HepG2 (cell line): ENCODE results near the gene RABL6. TPM values are rescaled to one million over a fixed set of nuclear protein-coding genes. Genes with fewer than 3 reads are reported as not detected.

Experiments used
- ASH2L ChIP-seq: fragments of 300-600, 200-600 bp; sonication (generic); IDR thresholded peaks from 2 replicates; pipeline ENCODE4 v1.7.0; 2017; ENCODE audit warnings: low read depth, mild to moderate bottlenecking, moderate library complexity, mixed read lengths, low read length; ENCODE audit not compliant: insufficient read length
- CAMTA2 ChIP-seq: sonication (generic); formaldehyde crosslinking; IDR thresholded peaks from 2 replicates; pipeline ENCODE4 v1.4.0; 2020; ENCODE audit warnings: mild to moderate bottlenecking, missing genetic modification reagents, borderline replicate concordance
- HNRNPK ChIP-seq: fragments of 200-400 bp; formaldehyde crosslinking; IDR thresholded peaks from 2 replicates; pipeline ENCODE4 v1.6.1; 2018; ENCODE audit warnings: low read length, low read depth, moderate library complexity, mild to moderate bottlenecking; ENCODE audit not compliant: poor library complexity, severe bottlenecking
- IRF2 ChIP-seq: IDR thresholded peaks from 2 replicates; pipeline ENCODE4 v1.6.1; 2018; ENCODE audit warnings: missing genetic modification reagents, missing compliant biosample characterization
- NR2F6 ChIP-seq, 2 experiments: IDR thresholded peaks; 2 replicates each; pipeline ENCODE4 v1.6.1; 2016; ENCODE audit warnings: antibody characterized with exemption in 1 of 2, mild to moderate bottlenecking in 1 of 2
- SAFB2 ChIP-seq: sonication (generic); formaldehyde crosslinking; IDR thresholded peaks from 2 replicates; pipeline ENCODE4 v1.5.1; 2020; ENCODE audit warnings: missing genetic modification reagents, low read depth, mild to moderate bottlenecking, borderline replicate concordance
- ZNF260 ChIP-seq: sonication (generic); formaldehyde crosslinking; IDR thresholded peaks from 2 replicates; pipeline ENCODE4 v1.4.0; 2020; ENCODE audit warnings: missing genetic modification reagents, low read depth, mild to moderate bottlenecking, borderline replicate concordance
- ZNF598 ChIP-seq: sonication (generic); formaldehyde crosslinking; IDR thresholded peaks from 2 replicates; pipeline ENCODE4 v1.5.1; 2020; ENCODE audit warnings: mild to moderate bottlenecking, missing genetic modification reagents, borderline replicate concordance
- ZSCAN30 ChIP-seq: sonication (generic); formaldehyde crosslinking; IDR thresholded peaks from 2 replicates; pipeline ENCODE4 v1.5.0; 2020; ENCODE audit warnings: mild to moderate bottlenecking, missing genetic modification reagents
- polyA plus RNA-seq, 8 experiments: library from polyadenylated mRNA; depleted of rRNA in 3 of 8; stranded (reverse) in 7 of 8; unstranded in 1 of 8; fragments of >200 nt; fragmentation: Illumina TruSeq in 4 of 8; extraction: Trizol in 4 of 8; gene quantifications; 2 replicates each; pipeline versions ENCODE4 v1.2.1 to v1.2.3, GENCODE V29; 2011 to 2016; ENCODE audit warnings: low read depth in 4 of 8, missing spikeins in 1 of 8, mixed read lengths in 1 of 8; ENCODE audit not compliant: insufficient read depth in 1 of 8
- total RNA-seq, 5 experiments: library from RNA; depleted of rRNA; stranded (reverse); fragments of >200 nt; fragmentation: Illumina TruSeq; extraction: Trizol; gene quantifications; 2 replicates each; pipeline ENCODE4 v1.2.3, GENCODE V29; 2016; ENCODE audit warnings: low read depth in 1 of 5
- TF ChIP-seq, protein P1 (sequence below): fragments of 450-650 bp; IDR thresholded peaks from 2 replicates; pipeline ENCODE4 v1.6.1; 2017
- TF ChIP-seq, protein P2 (sequence below): sonication (generic); formaldehyde crosslinking; conservative IDR thresholded peaks from 2 replicates; pipeline ENCODE4 v1.4.0; 2020; ENCODE audit warnings: missing genetic modification reagents
- TF ChIP-seq, protein P3 (sequence below): sonication (generic); formaldehyde crosslinking; IDR thresholded peaks from 2 replicates; pipeline ENCODE4 v1.4.0; 2020; ENCODE audit warnings: mild to moderate bottlenecking, low read depth, missing genetic modification reagents
- TF ChIP-seq, protein P4 (sequence below): sonication (generic); formaldehyde crosslinking; IDR thresholded peaks from 2 replicates; pipeline ENCODE4 v1.4.0; 2020; ENCODE audit warnings: missing genetic modification reagents
- TF ChIP-seq, protein P5 (sequence below): sonication (generic); formaldehyde crosslinking; IDR thresholded peaks from 2 replicates; pipeline ENCODE4; 2020; ENCODE audit warnings: missing genetic modification reagents, mild to moderate bottlenecking, borderline replicate concordance
- TF ChIP-seq, protein P6 (sequence below): sonication (generic); formaldehyde crosslinking; IDR thresholded peaks from 2 replicates; pipeline ENCODE4 v1.4.0; 2020; ENCODE audit warnings: missing genetic modification reagents, mild to moderate bottlenecking, borderline replicate concordance
- TF ChIP-seq, protein P7 (sequence below): sonication (generic); formaldehyde crosslinking; IDR thresholded peaks from 2 replicates; pipeline ENCODE4 v1.5.1; 2020; ENCODE audit warnings: missing genetic modification reagents, mild to moderate bottlenecking, borderline replicate concordance

Gene RABL6
- total and polyA plus RNA-seq, 2 of the 13 experiments (the other 11 are each of a cell fraction or from before 2014, with no cell fraction given) = 81.5 to 125 TPM

DNA sequence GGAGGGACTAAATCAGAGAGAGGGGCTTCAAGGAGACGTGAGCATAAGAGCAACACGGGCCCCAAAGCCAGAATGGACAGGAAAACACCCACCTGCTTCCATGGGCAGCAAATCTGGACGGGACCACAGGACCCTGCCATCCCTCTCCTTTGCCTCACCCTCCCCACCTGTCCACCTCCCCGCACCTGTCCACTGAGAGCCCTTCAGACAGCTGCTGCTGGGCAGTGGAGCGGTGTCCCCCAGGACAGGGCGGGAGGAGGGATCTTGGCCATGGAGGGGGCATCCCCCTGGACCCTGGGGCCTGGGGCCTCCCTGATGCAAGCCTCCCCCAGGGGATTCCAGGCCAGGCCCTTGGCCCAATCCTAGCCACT lies 9.1 kb upstream of the RABL6 start (continued):
- TF ChIP-seq, protein P1, sequence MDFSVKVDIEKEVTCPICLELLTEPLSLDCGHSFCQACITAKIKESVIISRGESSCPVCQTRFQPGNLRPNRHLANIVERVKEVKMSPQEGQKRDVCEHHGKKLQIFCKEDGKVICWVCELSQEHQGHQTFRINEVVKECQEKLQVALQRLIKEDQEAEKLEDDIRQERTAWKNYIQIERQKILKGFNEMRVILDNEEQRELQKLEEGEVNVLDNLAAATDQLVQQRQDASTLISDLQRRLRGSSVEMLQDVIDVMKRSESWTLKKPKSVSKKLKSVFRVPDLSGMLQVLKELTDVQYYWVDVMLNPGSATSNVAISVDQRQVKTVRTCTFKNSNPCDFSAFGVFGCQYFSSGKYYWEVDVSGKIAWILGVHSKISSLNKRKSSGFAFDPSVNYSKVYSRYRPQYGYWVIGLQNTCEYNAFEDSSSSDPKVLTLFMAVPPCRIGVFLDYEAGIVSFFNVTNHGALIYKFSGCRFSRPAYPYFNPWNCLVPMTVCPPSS = no peak
- TF ChIP-seq, protein P2, sequence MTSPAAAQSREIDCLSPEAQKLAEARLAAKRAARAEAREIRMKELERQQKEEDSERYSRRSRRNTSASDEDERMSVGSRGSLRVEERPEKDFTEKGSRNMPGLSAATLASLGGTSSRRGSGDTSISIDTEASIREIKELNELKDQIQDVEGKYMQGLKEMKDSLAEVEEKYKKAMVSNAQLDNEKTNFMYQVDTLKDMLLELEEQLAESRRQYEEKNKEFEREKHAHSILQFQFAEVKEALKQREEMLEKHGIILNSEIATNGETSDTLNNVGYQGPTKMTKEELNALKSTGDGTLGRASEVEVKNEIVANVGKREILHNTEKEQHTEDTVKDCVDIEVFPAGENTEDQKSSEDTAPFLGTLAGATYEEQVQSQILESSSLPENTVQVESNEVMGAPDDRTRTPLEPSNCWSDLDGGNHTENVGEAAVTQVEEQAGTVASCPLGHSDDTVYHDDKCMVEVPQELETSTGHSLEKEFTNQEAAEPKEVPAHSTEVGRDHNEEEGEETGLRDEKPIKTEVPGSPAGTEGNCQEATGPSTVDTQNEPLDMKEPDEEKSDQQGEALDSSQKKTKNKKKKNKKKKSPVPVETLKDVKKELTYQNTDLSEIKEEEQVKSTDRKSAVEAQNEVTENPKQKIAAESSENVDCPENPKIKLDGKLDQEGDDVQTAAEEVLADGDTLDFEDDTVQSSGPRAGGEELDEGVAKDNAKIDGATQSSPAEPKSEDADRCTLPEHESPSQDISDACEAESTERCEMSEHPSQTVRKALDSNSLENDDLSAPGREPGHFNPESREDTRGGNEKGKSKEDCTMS = no peak
- TF ChIP-seq HNRNPK = no peak
- TF ChIP-seq ASH2L = no peak
- TF ChIP-seq, protein P3, sequence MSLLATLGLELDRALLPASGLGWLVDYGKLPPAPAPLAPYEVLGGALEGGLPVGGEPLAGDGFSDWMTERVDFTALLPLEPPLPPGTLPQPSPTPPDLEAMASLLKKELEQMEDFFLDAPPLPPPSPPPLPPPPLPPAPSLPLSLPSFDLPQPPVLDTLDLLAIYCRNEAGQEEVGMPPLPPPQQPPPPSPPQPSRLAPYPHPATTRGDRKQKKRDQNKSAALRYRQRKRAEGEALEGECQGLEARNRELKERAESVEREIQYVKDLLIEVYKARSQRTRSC (CRISPR knock-in tag) = peak; percentile 34; the same call in 1 of the 2 replicates
- TF ChIP-seq ZNF598 = no peak
- TF ChIP-seq ZSCAN30 = no peak
- TF ChIP-seq, protein P4, sequence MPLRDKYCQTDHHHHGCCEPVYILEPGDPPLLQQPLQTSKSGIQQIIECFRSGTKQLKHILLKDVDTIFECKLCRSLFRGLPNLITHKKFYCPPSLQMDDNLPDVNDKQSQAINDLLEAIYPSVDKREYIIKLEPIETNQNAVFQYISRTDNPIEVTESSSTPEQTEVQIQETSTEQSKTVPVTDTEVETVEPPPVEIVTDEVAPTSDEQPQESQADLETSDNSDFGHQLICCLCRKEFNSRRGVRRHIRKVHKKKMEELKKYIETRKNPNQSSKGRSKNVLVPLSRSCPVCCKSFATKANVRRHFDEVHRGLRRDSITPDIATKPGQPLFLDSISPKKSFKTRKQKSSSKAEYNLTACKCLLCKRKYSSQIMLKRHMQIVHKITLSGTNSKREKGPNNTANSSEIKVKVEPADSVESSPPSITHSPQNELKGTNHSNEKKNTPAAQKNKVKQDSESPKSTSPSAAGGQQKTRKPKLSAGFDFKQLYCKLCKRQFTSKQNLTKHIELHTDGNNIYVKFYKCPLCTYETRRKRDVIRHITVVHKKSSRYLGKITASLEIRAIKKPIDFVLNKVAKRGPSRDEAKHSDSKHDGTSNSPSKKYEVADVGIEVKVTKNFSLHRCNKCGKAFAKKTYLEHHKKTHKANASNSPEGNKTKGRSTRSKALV (CRISPR knock-in tag) = no peak
- TF ChIP-seq, protein P5, sequence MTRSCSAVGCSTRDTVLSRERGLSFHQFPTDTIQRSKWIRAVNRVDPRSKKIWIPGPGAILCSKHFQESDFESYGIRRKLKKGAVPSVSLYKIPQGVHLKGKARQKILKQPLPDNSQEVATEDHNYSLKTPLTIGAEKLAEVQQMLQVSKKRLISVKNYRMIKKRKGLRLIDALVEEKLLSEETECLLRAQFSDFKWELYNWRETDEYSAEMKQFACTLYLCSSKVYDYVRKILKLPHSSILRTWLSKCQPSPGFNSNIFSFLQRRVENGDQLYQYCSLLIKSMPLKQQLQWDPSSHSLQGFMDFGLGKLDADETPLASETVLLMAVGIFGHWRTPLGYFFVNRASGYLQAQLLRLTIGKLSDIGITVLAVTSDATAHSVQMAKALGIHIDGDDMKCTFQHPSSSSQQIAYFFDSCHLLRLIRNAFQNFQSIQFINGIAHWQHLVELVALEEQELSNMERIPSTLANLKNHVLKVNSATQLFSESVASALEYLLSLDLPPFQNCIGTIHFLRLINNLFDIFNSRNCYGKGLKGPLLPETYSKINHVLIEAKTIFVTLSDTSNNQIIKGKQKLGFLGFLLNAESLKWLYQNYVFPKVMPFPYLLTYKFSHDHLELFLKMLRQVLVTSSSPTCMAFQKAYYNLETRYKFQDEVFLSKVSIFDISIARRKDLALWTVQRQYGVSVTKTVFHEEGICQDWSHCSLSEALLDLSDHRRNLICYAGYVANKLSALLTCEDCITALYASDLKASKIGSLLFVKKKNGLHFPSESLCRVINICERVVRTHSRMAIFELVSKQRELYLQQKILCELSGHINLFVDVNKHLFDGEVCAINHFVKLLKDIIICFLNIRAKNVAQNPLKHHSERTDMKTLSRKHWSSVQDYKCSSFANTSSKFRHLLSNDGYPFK (CRISPR knock-in tag) = no peak
- TF ChIP-seq SAFB2 (CRISPR knock-in tag) = no peak; the same call in 1 of the 2 replicates
- TF ChIP-seq, protein P6, sequence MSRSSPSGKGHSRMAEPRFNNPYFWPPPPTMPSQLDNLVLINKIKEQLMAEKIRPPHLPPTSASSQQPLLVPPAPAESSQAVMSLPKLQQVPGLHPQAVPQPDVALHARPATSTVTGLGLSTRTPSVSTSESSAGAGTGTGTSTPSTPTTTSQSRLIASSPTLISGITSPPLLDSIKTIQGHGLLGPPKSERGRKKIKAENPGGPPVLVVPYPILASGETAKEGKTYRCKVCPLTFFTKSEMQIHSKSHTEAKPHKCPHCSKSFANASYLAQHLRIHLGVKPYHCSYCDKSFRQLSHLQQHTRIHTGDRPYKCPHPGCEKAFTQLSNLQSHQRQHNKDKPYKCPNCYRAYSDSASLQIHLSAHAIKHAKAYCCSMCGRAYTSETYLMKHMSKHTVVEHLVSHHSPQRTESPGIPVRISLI (CRISPR knock-in tag) = no peak
- TF ChIP-seq ZNF260 (CRISPR knock-in tag) = no peak
- TF ChIP-seq, protein P7, sequence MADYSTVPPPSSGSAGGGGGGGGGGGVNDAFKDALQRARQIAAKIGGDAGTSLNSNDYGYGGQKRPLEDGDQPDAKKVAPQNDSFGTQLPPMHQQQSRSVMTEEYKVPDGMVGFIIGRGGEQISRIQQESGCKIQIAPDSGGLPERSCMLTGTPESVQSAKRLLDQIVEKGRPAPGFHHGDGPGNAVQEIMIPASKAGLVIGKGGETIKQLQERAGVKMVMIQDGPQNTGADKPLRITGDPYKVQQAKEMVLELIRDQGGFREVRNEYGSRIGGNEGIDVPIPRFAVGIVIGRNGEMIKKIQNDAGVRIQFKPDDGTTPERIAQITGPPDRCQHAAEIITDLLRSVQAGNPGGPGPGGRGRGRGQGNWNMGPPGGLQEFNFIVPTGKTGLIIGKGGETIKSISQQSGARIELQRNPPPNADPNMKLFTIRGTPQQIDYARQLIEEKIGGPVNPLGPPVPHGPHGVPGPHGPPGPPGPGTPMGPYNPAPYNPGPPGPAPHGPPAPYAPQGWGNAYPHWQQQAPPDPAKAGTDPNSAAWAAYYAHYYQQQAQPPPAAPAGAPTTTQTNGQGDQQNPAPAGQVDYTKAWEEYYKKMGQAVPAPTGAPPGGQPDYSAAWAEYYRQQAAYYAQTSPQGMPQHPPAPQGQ (CRISPR knock-in tag) = no peak
- TF ChIP-seq IRF2 (CRISPR knock-in tag) = no peak
- peak; percentile 31; the same call in 1 of the 2 replicates for TF ChIP-seq CAMTA2 (CRISPR knock-in tag)
- no peak for TF ChIP-seq NR2F6 (IDR thresholded peaks at IDR 0.05)
- no peak for TF ChIP-seq NR2F6 (CRISPR knock-in tag; IDR thresholded peaks at IDR 0.05)
